A673 (cell line): ENCODE measurements around the gene IGF2.

Experiments
- EZH2 ChIP-seq: fragments of 200-600 bp; sonication (generic); IDR thresholded peaks from 2 replicates; pipeline ENCODE4 v1.6.1; 2017; ENCODE audit warnings: borderline replicate concordance, low read depth, mild to moderate bottlenecking, mixed read lengths, antibody characterized with exemption, low read length; ENCODE audit not compliant: poor library complexity, severe bottlenecking
- TF ChIP-seq, protein P1 (sequence below): fragments of 300-800, 200-600 bp; sonication (generic); conservative IDR thresholded peaks from 2 replicates; pipeline ENCODE4 v1.5.1; 2017; ENCODE audit warnings: low read depth, mild to moderate bottlenecking, antibody characterized with exemption, low read length, moderate library complexity, mixed read lengths

DNA sequence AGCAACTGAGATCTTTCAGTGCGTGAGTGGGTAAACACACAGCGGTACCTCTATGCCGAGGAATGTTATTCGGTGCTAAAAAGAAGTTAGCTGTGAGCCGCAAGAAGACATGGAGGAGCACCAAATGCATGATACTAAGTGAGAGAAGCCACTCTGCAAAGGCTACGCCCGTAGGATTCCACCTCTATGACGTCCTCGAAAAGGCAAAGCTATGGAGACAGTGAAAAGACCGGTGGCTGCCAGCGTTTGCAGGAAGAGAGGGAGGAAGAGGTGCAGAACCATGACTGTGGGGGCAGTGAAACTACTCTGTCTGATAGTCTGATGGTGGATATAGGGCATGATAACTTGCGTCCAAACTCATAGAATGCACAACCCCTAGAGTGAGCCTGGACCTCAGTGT is 28.7 kb downstream of the IGF2 start:
- TF ChIP-seq EZH2 = no peak
- TF ChIP-seq, protein P1, sequence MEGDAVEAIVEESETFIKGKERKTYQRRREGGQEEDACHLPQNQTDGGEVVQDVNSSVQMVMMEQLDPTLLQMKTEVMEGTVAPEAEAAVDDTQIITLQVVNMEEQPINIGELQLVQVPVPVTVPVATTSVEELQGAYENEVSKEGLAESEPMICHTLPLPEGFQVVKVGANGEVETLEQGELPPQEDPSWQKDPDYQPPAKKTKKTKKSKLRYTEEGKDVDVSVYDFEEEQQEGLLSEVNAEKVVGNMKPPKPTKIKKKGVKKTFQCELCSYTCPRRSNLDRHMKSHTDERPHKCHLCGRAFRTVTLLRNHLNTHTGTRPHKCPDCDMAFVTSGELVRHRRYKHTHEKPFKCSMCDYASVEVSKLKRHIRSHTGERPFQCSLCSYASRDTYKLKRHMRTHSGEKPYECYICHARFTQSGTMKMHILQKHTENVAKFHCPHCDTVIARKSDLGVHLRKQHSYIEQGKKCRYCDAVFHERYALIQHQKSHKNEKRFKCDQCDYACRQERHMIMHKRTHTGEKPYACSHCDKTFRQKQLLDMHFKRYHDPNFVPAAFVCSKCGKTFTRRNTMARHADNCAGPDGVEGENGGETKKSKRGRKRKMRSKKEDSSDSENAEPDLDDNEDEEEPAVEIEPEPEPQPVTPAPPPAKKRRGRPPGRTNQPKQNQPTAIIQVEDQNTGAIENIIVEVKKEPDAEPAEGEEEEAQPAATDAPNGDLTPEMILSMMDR = no peak
